Measurements from ENCODE around the gene GAREM2.

Gene GAREM2

DNA sequence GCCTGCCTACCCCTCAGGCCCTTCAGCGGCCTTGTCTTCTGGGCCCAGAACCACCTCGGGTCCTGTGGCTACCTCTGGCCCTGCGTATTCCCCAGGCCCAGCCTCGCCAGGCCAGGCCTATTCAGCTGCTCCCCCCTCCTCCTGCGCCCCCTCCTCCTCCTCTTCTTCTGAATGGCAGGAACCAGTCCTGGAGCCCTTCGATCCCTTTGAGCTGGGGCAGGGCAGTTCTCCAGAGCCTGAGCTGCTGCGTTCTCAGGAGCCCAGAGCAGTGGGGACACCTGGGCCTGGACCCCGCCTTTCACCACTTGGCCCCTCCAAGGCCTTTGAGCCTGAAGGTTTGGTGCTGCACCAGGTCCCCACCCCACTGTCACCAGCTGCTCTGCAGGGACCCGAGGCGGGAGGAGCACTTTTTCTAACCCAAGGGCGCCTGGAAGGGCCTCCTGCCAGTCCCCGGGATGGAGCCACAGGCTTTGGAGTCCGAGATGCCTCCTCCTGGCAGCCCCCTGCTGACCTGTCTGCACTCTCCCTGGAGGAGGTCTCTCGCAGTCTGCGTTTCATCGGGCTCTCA lies 14.7 kb downstream of the GAREM2 start:
- no peak for DNase-seq (ENCODE audit: low read depth)

DNA sequence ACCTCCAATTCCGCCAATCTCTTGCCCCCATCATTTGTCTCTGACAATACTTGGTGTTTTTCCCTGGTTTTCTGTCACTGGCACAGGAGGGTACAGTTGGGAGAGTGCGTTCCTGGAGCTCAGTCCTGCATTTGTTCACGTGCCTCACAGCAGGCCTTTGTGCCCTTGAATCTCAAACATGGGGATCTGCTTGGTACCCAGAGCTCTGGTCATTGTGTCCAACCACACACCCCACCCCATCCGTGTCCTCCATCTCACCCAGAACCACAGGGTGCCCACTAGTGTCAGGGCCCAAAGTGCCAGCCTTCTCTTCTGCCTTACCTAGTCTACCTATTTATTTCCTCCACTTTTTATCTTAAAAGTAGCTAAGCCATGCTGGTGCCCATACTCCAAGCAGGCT lies 16.2 kb downstream of the GAREM2 start:
- DNase-seq (ENCODE audit: low read depth) = no peak

DNA sequence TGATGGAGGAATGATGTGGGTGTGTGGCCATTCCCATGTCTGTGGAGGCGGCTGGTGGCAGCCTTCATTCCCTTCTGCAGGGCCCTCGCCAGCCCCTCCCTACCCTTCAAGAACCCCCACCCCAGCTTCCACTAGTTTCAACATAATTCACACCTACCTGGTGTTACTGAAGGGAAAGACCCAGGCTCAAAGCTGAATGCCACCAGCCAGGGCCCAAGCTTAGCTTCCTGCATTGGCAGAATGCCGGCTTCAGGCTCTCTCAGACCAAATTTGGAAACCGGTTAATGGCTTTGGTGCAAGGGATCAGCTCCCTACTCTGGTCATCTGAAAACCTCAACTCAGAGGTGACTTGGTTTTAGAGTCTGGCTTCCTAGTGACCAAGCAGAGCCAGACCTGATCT lies 16.9 kb downstream of the GAREM2 start:
- no peak for DNase-seq (ENCODE audit: low read depth)

DNA sequence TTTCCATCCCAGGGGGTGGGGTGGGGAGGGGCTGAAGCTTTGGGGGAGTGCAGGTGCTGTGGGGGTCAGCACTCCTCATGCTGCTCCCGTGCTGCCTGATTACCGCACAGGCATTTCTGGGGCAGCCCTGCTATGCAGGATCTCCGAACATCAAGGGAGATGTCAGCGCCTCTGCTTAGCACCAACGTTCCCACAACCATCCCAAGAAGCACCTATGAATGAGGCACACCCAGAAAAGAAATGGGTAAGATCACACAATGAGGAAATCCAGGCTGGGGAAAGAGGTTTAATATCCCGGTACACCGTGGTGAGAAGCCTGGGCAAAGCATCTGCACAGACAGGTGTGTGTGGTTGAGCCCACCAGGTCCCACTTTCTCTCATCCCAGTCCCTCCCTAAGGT lies 17.5 kb downstream of the GAREM2 start:
- no peak for DNase-seq (ENCODE audit: low read depth)

- DNase-seq (ENCODE audit: low read depth) = no peak
Observed at GRCh38 chr2:26191316-26192159, 18.6 kb downstream of the GAREM2 start.

DNA sequence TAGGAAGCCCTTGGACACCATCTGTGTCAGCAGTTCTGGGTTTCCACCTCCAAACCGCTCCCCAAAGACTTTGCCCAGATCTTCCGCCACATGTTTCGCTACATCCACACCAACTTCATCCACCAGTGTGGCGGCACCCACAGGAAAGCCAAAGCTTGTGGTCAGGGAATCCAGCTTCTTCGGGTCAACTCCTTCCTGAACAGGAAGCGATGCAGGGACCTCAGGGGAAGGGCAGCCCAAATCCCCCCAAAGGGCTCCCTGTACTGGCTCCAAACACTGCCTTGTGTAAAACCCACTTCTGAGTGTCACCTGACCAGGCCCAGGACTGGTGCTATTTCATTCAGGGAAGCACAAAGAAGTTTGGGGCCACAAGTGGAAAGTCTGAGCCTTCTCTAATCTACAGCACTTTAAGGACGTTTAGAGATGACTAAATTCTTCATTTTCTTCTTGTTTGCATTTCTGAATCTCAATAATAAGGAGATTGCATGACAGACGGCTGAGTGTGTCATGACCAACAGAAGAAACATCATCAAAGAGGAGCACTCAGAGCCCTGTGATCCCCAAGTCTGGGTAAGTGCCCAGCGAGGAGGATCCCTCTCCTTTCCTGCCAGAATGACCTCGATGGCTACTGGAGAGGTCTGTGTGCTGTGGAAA lies 20.8 kb downstream of the GAREM2 start:
- no peak for DNase-seq (ENCODE audit: low read depth)

GRCh38 chr2:26195040-26195984 lies 22.4 kb downstream of the GAREM2 start:
- no peak for DNase-seq (ENCODE audit: low read depth)

DNA sequence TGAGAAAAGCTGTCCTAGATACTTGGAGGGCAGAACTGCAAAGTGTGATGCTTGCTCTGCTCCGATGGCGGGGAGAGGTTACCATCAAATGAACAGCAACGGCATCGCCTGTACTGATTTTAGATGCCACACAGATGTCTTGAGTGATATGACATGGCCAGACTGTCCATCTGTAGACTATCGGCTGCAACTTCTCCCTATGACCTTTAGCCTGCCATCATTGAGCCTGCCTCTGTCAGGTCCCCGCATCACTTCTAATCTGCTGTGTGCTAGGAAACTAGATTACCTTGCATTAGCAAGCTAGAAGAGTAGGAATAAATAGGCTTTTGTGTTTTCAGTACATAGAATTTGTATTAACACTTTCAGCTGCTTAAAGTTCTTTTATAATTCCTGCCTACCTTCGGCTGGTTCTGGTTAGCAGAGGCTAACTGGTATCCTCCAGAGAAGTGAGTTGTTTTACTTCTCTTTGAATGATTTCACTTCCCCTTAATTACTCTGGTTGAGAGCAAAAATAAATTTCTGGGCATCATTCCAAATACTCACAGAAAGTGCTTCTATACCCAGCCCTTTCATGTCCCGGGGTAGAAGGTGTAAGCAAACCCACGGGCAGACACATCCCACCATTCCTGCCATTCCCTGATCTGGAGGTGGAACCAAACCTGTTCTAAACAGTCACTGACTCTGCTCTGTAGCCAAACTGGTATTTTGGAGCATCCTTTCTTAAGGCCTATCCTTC lies 24.0 kb downstream of the GAREM2 start:
- no peak for DNase-seq (ENCODE audit: low read depth)

GRCh38 chr2:26197516-26197915 lies 24.6 kb downstream of the GAREM2 start:
- no peak for DNase-seq (ENCODE audit: low read depth)

DNA sequence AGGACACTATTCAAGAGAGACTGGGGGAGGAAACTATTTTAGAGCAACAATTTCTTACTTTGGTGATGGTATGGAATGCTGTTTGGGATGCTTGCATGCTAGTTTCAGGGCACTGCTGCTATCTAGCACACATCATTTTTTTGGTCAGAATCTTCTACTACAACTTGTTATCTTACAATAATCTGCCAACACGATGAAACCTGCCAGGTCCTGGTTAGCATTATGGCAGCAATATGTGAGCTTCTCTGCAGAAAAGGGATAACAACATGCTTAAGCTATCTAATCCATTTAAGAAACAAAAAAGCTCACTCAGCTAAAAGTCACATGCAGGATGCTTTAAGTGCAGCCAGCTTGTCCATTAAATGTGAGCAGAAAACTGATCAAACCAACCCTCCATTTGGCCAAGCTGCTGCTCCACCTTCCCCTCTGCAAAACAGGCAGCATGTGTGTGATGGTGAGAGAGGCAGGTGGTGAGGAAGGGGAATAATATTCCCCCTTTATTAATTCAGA lies 30.1 kb downstream of the GAREM2 start:
- DNase-seq (ENCODE audit: low read depth) = no peak

DNA sequence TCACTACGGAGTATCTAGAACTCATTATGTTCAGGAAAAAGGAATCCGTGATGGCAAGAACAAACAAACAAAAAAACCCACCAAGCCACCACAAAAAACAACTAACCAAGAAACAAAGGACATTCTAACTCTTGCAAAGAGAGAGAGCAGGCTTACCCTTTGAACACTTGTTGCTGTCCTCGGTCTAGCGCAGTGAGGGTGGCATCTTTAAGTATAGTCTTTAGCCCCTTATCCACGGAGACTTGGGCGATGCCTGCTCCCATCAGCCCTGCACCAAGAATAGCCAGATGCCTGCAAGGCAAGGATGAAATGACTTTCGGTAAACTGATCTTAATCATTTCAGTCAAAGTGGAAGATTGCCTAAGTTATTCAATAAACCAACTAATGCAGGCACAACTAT lies 31.0 kb downstream of the GAREM2 start:
- DNase-seq (ENCODE audit: low read depth) = no peak

DNA sequence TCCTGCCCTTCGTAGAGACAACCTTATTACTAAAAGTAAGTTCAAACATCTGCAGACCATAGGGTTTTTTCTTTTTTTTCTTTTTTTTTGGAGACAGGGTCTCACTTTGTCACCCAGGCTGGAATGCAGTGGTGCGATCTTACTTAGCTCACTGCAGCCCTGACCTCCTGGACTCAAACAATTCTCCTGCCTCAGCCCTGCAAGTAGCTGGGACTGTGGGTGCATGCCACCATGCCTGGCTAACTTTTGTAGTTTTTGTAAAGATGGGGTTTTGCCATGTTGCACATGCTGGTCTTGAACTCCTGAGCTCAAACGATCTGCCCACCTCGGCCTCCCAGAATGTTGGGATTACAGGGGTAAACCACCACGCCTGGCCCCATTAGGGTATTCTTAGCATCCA lies 39.1 kb downstream of the GAREM2 start:
- DNase-seq (ENCODE audit: low read depth) = no peak

DNA sequence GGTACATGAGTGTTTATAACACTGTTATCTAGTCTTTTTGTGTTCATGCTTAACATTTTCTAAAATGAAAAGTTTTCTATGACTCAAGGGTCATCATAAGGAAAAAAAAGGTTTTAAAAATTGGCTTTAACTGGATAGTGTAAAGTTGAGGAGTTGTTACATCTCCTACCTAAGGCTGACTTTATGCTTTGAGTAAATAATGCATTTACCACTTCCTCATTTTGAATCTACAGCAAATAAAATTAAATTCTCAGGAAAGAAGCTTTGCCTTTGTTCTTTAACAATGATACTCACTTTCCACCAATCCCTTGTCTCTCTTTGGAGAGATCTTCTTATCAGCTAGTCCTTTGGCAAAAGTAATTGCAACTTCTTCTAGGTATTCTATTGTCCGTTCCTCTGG lies 41.9 kb downstream of the GAREM2 start:
- no peak for DNase-seq (ENCODE audit: low read depth)

DNA sequence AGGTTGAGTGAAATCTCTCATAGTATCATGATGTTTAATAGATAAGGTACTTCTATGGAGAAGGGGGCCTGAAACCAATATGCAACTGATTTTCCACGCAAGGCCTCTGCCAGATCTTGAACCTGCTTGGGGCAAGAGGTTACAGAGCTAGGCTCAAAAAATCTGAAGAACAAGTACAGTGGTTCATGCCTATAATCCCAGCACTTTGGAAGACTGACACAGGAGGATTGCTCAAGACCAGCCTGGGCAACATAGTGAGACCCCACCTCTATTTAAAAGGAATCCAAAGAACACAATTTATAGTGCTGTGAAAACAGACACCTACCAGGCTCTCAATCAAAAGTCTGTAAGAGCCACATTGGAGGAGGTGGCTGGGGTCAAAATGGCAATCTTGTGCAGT lies 42.9 kb downstream of the GAREM2 start:
- no peak for DNase-seq (ENCODE audit: low read depth)

GRCh38 chr2:26216587-26216986 lies 43.7 kb downstream of the GAREM2 start:
- DNase-seq (ENCODE audit: low read depth) = no peak

GRCh38 chr2:26217720-26218119 lies 44.8 kb downstream of the GAREM2 start:
- DNase-seq (ENCODE audit: low read depth) = no peak

GRCh38 chr2:26223018-26223417 lies 50.1 kb downstream of the GAREM2 start:
- DNase-seq (ENCODE audit: low read depth) = no peak

GRCh38 chr2:26224095-26224494 lies 51.2 kb downstream of the GAREM2 start:
- no peak for DNase-seq (ENCODE audit: low read depth)

GRCh38 chr2:26229595-26229994 lies 56.7 kb downstream of the GAREM2 start:
- no peak for DNase-seq (ENCODE audit: low read depth)

DNA sequence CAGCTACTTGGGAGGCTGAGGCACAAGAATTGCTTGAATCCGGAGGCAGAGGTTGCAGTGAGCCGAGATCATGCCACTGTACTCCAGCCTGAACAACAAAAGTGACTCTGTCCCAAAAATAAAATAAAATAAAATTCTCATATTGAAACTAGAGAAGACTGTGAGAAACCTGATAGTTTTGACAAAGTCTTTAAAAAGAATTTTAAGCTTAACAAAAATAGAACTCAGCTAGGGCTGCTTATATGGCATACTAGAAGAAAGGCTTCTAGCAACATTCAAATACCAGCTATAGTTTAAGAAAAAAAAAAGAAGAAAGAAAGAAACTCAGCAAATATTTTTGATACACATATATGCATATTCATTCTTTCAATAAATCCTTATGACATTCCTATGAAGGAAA lies 57.9 kb downstream of the GAREM2 start:
- no peak for DNase-seq (ENCODE audit: low read depth)

- no peak for DNase-seq (ENCODE audit: low read depth)
Observed at GRCh38 chr2:26235089-26235488, 62.2 kb downstream of the GAREM2 start.
